HL-60/S4 treated with phorbol 12-myristate 13-acetate at 8.2 ng/mL for 4 days and 3 days (cell line): ENCODE data around the gene JAK1.
"Not testable (repeated sequence)": the region's sequence is repeated elsewhere in the genome, so short reads cannot be mapped to it uniquely, and the experiment has no call there.

Experiments used
- in situ Hi-C: fragments of 300-500 bp; cut with MboI; formaldehyde crosslinking; loops from 2 replicates; pipeline ENCODE4 v1.15.0; 2022; ENCODE audit warnings: low sequenced_read_pairs

The JAK1 gene

DNA sequence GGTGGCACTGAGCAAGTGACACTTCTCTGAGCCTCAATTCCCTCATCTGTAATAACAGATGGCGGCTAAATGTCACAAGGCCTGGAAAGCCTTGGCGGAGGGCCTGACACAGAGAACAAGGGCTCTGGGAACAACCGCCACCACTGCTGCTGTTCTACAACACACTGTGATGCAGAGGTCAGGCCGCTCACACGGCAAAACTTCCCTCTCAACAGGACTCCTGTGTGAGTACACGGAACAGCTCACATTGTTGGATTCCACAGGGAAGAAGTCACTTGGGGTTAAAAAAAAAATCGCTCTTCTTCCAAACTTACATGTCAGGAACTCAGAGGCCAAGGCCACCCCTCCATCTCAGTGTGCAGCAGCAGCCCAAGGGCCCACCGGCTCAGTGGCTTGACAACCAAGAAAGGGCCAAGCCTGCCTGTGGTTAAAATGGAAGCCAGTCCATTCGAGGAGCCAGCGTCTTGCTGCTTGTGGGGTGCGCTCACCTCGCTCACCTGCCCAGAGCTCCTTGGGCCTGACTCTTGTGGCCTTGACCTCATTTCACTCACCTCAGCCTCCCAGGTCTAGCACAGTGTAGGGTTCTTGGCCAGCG is 120.4 kb downstream of the JAK1 start:
- in situ Hi-C loops, result loop anchor here (25.0 kb wide), 1 partner anchor 584 kb away; no protein-coding TSS in a partner anchor

DNA sequence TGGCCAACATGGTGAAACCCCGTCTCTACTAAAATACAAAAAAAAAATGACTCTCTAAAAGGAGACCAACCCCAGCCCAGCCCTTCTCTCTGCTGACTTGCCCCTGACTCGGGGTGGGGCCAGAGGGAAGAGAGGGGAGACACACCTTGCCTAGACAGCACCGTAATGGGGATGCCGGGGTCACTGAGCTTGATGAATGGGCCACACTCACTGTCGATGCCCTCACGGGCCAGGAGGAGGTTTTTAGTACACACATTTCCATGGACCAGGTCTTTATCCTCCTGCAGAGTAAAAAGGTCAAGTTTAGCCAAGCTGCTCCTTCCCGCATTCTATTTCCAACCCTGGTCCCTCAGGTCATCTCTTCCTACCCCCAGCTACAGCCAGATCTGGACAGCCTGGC is 121.7 kb downstream of the JAK1 start:
- in situ Hi-C loops, result loop anchor here (25.0 kb wide), 1 partner anchor 582 kb away; no protein-coding TSS in a partner anchor

DNA sequence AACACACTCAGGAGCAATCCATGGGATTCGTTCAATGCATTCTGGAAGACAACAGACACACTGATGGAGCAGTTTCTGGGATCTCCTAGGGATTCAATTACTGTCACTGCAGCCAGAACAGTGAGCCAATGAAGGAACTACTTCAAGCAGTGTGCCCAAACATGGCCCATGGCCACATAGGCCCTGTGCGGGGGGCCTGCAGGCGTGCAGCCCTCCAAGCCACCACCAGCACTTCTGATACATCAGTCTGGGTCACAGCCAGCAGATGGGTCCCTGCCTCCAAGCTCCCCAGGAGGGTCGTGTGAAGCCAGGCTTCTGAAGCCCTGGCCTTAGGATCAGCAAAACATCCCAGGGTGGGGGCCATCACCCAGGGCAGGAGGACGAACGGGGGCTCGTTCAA is 122.2 kb downstream of the JAK1 start:
- in situ Hi-C loops, result loop anchor here (25.0 kb wide), 1 partner anchor 582 kb away; no protein-coding TSS in a partner anchor

DNA sequence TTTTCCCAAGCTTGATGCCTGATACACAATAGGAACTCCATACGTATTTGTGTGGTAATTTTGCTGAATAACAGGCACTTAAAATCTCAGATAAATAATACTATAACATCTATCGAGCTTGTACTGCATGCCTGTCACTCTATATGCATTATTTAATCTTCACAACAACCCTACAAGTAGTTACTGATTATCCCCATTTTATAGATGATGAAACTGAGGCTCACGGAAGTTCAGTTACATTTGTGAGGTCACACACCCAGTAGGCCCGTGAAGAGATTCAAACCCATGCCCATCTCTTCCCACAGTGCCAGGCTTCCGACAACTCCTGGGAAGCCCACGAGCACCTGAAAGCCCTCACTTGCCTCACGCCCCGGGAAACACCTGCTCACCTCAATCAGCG is 122.7 kb downstream of the JAK1 start:
- in situ Hi-C loops, result loop anchor here (25.0 kb wide), 1 partner anchor 581 kb away; no protein-coding TSS in a partner anchor

DNA sequence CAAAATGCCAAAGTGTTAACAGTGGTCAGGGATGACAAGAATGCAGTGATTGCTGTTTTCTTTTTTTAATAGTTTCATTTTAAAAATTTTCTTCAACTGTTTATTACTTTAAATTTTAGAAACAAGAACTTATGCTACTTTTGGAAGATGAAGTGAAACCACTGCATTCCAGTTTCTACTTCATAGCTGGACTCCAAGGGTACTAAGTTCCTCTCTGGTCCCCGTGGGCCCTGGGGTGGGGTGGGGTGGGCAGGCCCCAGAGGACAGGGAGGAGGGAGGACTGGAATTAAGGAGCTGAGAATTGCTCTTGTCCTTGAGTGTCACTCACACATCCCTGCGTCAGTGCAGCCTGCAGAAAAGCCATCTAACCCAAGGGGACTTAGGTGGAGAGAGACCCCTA is 124.1 kb downstream of the JAK1 start:
- in situ Hi-C loops, result loop anchor here (25.0 kb wide), 1 partner anchor 580 kb away; no protein-coding TSS in a partner anchor

DNA sequence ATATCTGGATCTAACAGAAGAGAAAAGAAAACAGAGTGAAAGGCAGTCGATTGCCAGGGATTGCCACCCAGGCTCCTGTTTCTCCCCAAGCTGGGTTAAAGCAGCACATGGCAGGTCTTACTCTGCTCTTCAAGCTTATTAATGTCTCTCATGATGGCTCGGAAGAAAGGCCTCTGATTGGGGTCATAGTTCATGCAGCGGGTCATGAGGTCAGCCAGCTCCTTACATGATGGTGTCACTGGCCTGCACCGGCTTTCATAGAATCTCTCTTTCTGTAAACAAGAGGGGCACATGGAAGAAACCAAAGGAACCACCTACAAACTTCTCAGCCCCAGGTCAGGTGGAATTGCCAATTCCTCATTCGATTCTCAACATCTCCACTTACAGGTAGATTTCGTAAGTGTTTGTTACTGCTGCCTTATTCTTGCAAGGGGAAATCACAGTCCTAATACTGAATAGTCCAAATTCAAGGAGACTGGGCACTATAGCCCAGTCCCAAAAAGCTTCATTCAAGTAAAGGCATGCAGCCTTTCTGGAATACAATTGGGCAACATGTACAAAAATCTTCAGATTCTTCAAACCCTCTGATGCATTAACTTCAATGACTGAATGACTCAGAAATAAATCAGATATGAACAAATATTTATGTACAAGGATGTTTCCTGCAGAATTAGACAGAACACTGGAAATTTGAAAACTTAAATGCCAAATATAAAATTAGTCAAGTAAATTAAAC is 124.9 kb downstream of the JAK1 start:
- in situ Hi-C loops, result loop anchor here (25.0 kb wide), 1 partner anchor 579 kb away; no protein-coding TSS in a partner anchor

DNA sequence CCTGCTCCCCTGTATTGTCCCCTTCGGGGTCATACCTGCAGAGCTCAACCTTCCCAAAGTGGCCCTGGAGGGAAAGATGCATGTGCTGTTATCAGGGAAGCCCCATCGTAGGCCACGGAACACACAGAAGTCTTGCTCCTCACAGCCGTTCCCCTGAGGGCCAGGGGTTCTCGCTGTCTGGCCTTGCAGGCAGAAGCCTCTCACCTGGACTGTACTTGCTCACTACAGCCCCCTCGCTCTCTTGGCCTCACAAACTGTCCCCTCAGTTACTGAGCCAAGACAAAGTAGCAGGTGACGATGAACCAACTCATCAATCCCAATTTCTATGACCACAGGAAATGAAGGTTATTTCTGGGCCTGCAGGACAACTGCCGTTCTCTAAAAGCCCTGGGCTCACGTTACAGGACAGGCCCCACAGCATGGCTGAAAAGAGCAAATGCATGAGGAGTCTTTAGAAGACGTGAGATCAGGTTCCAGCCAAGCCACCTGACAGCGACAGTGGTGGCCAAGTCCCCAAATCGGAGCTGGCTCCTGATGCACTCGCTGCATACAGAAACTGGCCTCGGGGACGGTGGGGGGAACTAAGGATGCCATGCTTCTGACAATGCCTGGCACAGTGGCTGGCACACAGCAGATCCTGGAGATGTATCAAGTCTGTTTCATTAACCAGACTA is 126.5 kb downstream of the JAK1 start:
- in situ Hi-C loops, result loop anchor here (25.0 kb wide), 1 partner anchor 578 kb away; no protein-coding TSS in a partner anchor

DNA sequence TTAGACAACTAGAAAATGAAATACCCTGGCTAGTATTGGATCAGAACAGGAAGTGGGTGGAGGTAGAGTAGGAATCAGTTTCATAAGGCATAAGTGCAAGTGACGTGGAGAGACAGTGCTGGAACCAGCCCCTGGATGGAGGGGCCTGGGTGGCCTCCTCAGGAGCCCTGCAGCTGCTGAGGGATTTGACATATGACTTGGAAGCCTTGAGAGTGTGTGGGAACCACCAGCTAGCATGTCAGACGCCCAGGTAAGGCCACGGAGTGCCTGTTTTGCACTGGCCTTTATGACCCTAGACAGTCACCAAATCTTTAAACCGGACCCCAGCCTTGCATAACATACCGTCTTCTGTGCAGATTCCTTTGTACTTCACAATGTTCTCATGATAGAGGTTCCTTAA is 127.1 kb downstream of the JAK1 start:
- in situ Hi-C loops, result loop anchor here (25.0 kb wide), 1 partner anchor 577 kb away; no protein-coding TSS in a partner anchor

DNA sequence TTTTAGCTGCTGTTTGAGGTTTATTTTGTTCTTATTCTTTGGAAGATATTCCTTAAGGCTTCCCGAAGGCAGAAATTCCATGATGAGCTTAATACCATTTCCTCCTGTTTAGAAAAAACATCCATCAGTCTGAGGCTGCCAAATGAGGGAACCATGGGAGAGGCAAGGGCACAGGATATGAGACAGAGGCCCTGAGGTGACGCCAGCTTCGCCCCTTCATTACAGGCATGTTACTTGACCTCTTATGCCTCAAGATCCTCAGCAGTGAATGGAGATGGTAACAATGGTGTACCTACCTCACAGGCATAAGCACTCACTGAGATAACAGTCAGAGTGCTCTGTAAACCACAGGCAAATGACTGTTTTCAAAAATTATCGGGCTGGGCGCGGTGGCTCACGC is 127.9 kb downstream of the JAK1 start:
- in situ Hi-C loops, result loop anchor here (25.0 kb wide), 1 partner anchor 576 kb away; no protein-coding TSS in a partner anchor

DNA sequence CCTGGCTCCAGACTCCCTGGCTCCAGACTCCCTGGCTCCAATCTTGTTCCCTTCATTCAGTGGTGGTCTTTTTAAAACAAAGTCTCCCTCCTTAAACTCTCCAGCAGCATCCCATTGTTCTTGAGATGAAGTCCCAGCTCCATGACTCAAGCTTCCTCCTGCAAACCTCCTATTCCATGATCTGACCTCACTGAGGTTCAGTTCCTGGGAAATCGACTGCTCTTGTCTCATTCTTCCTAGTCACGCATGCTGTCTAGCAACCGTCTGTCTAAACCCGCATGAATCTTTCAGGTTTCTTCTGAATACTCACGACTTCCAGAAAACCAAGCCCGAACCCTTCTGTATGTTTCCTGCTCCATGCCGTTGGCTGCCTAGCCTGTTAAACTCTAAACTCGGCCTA is 129.5 kb downstream of the JAK1 start:
- in situ Hi-C loops, result loop anchor here (25.0 kb wide), 1 partner anchor 575 kb away; no protein-coding TSS in a partner anchor

DNA sequence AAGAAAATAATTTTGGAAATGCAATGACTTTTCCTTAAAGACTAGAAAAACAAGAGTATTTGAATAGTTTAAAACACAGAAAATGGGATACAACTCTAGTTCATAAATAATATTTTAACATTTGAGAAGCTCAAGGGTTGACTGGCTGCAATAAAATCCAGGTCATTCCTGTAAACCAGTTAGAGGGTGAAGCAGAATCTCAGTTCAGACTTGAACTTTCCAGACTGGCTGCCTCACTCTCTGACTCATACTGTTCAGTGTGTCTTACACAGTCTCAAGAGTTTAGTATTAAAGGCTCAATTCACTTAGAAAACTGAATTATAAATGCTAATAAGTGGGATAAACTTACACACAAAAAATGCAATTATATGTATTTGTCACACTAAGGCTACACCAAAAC is 131.6 kb downstream of the JAK1 start:
- in situ Hi-C loops, result loop anchor here (25.0 kb wide), 1 partner anchor 572 kb away; no protein-coding TSS in a partner anchor

DNA sequence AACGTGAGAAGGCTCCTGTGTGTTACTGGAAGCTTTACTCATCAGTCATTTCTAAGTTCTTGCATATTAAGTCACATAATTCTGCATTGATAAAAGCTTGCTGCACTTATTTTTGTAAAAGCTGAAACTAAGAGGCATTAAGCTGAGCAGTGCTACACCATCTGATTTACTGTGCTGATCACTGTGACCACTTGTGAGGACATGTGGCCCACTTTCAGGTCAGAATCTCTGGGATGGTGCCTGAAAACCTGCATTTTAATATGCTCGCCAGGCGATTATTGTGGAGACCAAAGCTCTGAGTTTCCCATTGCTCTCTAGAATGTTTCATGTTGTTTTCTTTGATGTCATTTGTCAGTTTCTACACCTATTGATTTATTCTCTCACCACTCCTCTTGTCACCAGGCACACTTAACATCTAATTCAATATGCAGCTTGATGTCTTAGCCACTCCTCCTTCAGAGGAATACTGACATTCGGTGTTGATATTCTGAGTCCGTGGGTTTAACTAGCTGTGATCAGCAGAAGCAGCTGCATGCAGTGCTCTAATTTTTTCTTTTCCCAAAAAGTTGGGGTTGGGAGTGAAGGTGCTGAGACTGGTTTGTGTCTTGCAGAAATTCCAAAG is 136.2 kb downstream of the JAK1 start:
- in situ Hi-C loops, result loop anchor here (25.0 kb wide), 1 partner anchor 568 kb away; no protein-coding TSS in a partner anchor

DNA sequence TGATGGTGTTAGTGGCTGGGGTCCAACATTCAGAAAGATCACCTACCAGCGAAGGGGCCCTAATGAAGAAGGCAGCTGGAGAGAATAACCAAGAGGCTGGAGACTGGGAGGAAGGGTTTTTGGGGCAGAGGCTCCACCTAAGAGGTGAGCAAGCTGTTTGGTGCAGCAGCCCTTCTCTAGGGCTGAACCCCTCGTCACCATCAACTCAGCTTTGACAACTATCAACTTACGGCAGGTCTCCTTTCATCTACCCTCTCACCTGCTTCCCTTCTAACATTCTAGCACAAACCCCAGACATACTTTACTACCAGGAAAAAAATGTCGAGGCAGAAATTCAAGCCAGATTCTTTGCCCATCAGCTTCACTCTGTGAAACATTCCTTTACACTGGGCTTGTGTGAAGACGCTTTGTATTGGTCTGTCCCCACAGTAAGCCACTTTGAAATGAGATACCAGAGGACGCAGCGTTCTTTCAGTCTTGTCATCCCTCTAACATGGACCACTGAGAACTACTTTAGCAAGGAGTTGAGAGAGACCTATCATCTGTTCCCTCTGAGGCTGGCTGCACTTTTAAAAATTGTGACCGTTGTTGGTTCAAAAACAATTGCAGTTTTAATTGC is 136.8 kb downstream of the JAK1 start:
- in situ Hi-C loops, result loop anchor here (25.0 kb wide), 1 partner anchor 567 kb away; no protein-coding TSS in a partner anchor

DNA sequence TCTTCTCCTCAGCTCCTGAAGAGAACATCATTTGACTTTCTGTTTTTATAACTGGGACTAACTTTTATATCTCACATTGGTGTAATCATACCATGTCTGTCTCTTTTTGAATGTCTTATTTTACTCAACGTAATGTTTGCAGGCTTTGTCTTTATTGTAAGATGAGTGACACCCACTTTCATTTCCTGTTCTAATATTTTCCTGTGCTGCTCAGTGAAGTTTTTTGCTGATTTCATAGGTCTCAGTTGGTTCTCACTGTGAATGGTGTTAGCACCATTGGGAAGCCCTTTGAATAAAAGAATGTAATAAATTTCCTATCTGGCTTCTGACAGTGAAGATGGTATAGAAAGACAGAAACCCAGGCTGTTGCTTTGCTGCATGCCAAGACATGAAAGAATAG is 137.5 kb downstream of the JAK1 start:
- in situ Hi-C loops, result loop anchor here (25.0 kb wide), 1 partner anchor 567 kb away; no protein-coding TSS in a partner anchor

DNA sequence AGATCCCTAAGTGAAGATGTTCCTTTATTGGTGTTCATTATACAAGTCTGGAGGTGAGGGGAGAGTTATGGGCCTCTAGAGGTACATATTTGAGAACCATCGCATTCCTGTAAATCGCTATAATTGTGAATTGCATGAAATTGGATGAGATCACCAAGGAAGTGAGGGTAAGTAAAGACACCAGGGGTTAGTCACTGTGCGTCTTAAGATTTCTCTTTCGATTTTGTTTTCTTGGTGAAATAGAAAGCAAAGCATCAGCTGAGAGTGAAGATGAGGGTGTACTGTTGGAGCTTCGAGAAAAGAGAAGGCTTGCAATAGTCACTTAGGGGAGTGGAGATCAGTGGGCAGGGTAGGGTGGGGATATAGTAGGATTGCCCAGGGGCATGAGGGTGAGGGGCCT is 139.4 kb downstream of the JAK1 start:
- in situ Hi-C loops, result loop anchor here (25.0 kb wide), 1 partner anchor 565 kb away; no protein-coding TSS in a partner anchor

DNA sequence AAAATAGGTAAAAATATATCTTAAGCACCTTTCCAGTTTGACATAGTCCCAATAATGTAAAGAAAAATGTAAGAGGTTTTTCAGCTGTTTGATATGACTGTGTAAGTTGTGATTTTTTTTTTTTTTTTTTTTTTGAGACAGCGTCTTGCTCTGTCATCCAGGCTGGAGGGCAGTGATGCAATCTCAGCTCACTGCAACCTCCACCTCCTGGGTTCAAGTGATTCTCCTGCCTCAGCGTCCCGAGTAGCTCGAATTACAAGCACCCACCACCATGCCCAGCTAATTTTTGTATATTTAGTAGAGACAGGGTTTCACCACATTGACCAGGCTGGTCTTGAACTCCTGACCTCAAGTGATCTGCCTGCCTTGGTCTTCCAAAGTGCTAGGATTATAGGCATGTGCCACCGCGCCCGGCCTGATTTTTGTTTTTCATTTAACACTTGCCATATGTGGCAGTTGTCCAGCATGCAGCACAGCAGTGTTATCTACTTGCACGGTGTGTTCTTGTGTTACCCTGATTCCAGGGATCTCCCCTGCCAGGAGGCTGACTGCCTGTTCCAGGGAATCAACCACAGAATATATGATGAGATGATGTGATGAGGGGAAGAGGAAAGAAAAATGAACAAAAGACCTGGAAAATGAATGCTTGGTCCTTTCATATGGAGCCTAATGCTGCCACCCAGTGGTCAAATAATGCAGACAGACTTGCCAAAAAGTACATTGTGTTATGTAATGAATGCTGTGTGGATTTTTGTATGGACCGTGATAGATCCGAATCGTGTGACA is 142.5 kb downstream of the JAK1 start:
- in situ Hi-C loops, result no loop called here

DNA sequence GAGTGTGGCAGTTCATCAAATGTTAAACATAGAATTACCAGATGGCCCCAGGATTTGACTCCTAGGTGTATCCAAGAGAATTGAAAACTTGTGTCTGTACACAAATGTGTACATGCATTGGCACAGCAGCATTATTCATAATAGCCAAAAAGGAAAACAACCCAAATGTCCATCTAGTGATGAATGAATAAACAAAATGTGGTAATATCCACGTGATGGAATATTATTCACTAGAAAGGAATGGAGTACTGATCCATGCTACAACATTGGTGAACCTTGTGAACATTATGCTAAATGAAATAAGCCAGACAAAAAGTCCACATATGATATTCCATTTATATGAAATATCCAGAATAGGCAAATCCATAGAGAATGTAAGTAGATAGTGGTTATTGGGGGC is 143.7 kb downstream of the JAK1 start:
- in situ Hi-C loops, result no loop called here

DNA sequence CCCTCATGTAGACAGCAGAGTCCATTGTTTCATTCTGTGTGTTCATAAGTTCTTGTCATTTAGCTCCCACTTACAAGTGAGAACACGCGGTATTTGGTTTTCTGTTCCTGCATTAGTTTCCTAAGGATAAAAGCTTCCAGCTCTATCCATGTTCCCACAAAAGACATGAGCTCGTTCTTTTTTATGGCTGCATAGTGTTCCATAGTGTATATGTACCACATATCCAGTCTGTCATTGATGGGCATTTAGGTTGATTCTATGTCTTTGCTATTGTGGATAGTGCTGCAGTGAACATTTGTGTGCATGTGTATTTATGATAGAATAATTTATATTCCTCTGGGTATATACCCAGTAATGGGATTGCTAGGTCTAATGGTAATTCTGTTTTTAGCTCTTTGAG is 145.8 kb downstream of the JAK1 start:
- in situ Hi-C loops, result not testable (repeated sequence)

DNA sequence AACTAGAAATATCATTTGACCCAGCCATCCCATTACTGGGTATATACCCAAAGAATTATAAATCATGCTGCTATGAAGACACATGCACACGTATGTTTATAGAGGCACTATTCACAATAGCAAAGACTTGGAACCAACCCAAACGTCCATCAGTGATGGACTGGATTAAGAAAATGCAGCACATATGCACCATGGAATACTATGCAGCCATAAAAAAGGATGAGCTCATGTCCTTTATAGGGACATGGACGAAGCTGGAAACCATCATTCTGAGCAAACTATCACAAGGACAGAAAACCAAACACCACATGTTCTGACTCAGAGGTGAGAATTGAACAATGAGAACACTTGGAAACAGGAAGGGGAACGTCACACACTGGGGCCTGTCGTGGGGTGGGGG is 149.0 kb downstream of the JAK1 start:
- in situ Hi-C loops, result not testable (repeated sequence)
